Ishikawa (cell line): ENCODE data around the gene DNAJC18.

ENCODE experiments used
- CEBPB ChIP-seq: IDR thresholded peaks from 2 replicates; pipeline ENCODE4 v1.6.1; 2012
- CREB1 ChIP-seq: IDR thresholded peaks from 2 replicates; pipeline ENCODE4 v1.6.1; 2012; ENCODE audit warnings: low read depth
- EGR1 ChIP-seq: IDR thresholded peaks from 2 replicates; pipeline ENCODE4 v1.6.1; 2012
- EP300 ChIP-seq: IDR thresholded peaks from 2 replicates; pipeline ENCODE4 v1.6.1; 2012; ENCODE audit warnings: borderline replicate concordance
- FOXM1 ChIP-seq: IDR thresholded peaks from 2 replicates; pipeline ENCODE4 v1.6.1; 2012; ENCODE audit warnings: low read depth, borderline replicate concordance
- NFIC ChIP-seq: IDR thresholded peaks from 2 replicates; pipeline ENCODE4 v1.6.1; 2012
- RAD21 ChIP-seq: IDR thresholded peaks from 2 replicates; pipeline ENCODE4 v1.6.1; 2012; ENCODE audit warnings: low read depth
- TAF1 ChIP-seq: IDR thresholded peaks from 2 replicates; pipeline ENCODE4 v1.6.1; 2012; ENCODE audit warnings: low read depth, mild to moderate bottlenecking
- TCF12 ChIP-seq: IDR thresholded peaks from 2 replicates; pipeline ENCODE4 v1.6.1; 2012; ENCODE audit warnings: low read depth
- TEAD4 ChIP-seq: IDR thresholded peaks from 2 replicates; pipeline ENCODE4 v1.6.1; 2012
- YY1 ChIP-seq: IDR thresholded peaks from 2 replicates; pipeline ENCODE4 v1.6.1; 2012; ENCODE audit warnings: low read depth
- ZBTB7A ChIP-seq: IDR thresholded peaks from 2 replicates; pipeline ENCODE4 v1.6.1; 2012; ENCODE audit warnings: low read depth
- TF ChIP-seq, protein P1 (sequence below): IDR thresholded peaks from 2 replicates; pipeline ENCODE4 v1.6.1; 2012
- TF ChIP-seq, protein P2 (sequence below): IDR thresholded peaks from 2 replicates; pipeline ENCODE4 v1.6.1; 2012
- TF ChIP-seq, protein P3 (sequence below): IDR thresholded peaks from 2 replicates; pipeline ENCODE4 v1.6.1; 2012; ENCODE audit warnings: low read depth, mild to moderate bottlenecking

Gene DNAJC18

DNA sequence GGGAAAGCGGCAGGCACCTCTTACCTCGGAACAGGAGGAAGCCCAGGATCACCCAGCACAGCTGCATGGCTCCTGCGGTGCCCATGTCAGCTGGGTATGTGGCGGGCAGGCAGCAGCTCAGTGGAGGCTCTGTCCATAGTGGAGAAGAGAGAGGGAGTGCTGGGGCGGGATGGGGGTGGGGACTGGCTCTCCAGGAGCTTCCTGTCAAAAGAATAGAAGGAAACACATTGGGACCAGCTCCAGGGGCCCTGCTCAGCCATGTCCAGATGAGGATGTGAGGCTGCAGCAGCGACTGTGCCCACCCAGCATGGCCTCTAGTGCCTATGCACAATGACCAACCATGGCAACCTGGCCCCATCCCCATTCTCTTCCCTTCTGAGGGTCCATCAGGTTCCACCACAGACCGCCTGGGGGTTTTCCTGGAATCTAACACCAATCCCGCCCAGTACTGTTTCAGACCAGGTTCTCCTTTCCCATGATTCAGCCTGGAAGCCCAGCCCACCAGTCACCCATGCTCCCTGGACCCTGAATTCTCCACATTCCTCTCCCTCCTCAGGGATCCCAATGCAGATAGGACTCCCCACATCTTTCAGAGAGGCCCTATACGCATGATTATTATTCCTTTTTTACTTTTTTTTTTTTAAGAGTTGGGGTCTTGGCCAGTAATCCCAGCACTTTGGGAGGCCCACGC, 23.4 kb upstream of the DNAJC18 start, which contains the start of gene ECSCR:
ECSCR (minus strand) TSS at position 158 of the 691 bp plus-strand sequence; CDS start at position 85, 73 bp downstream.
- TF ChIP-seq, protein P1, sequence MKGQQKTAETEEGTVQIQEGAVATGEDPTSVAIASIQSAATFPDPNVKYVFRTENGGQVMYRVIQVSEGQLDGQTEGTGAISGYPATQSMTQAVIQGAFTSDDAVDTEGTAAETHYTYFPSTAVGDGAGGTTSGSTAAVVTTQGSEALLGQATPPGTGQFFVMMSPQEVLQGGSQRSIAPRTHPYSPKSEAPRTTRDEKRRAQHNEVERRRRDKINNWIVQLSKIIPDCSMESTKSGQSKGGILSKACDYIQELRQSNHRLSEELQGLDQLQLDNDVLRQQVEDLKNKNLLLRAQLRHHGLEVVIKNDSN = no peak
- TF ChIP-seq RAD21 (no peak), TAF1 (no peak), FOXM1 (no peak), CREB1 (no peak), NFIC (0 out of 2 replicates have a peak, but pooled peaks have one; percentile 15), EGR1 (no peak), EP300 (no peak), TEAD4 (peak; percentile 41; the same call in 1 of the 2 replicates), TCF12 (peak; percentile 33; the same call in 1 of the 2 replicates)

DNA sequence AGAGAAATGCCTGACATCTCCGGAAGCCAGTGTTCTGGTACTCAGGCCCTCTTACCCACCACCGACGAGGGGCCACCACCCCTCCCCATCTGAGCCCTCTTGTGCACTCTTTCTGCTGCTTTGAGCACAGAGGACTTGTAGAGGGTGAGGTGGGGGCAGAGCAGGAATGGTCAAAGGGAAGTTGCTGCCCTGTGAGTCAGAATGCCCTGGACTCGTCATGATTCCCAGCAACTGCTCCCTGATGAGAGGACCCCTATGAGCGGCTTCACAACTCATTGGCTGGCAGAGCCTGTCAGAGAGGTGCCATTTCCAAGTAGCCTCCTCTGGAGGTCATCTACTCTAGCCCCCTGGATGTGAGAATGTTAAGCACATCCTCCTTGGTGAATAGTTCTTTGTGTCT, 22.4 kb upstream of the DNAJC18 start:
- no peak for TF ChIP-seq CEBPB
- no peak for TF ChIP-seq TAF1
- TF ChIP-seq TCF12 = no peak
- TF ChIP-seq RAD21 = no peak
- TF ChIP-seq, protein P1 = no peak
- no peak for TF ChIP-seq ZBTB7A
- no peak for TF ChIP-seq NFIC
- TF ChIP-seq EGR1 = no peak
- TF ChIP-seq CREB1 = no peak
- TF ChIP-seq, protein P2, sequence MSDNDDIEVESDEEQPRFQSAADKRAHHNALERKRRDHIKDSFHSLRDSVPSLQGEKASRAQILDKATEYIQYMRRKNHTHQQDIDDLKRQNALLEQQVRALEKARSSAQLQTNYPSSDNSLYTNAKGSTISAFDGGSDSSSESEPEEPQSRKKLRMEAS = no peak
- no peak for TF ChIP-seq EP300
- no peak for TF ChIP-seq YY1
- TF ChIP-seq FOXM1 = no peak
- TF ChIP-seq, protein P3, sequence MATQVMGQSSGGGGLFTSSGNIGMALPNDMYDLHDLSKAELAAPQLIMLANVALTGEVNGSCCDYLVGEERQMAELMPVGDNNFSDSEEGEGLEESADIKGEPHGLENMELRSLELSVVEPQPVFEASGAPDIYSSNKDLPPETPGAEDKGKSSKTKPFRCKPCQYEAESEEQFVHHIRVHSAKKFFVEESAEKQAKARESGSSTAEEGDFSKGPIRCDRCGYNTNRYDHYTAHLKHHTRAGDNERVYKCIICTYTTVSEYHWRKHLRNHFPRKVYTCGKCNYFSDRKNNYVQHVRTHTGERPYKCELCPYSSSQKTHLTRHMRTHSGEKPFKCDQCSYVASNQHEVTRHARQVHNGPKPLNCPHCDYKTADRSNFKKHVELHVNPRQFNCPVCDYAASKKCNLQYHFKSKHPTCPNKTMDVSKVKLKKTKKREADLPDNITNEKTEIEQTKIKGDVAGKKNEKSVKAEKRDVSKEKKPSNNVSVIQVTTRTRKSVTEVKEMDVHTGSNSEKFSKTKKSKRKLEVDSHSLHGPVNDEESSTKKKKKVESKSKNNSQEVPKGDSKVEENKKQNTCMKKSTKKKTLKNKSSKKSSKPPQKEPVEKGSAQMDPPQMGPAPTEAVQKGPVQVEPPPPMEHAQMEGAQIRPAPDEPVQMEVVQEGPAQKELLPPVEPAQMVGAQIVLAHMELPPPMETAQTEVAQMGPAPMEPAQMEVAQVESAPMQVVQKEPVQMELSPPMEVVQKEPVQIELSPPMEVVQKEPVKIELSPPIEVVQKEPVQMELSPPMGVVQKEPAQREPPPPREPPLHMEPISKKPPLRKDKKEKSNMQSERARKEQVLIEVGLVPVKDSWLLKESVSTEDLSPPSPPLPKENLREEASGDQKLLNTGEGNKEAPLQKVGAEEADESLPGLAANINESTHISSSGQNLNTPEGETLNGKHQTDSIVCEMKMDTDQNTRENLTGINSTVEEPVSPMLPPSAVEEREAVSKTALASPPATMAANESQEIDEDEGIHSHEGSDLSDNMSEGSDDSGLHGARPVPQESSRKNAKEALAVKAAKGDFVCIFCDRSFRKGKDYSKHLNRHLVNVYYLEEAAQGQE = no peak
- no peak for TF ChIP-seq TEAD4

DNA sequence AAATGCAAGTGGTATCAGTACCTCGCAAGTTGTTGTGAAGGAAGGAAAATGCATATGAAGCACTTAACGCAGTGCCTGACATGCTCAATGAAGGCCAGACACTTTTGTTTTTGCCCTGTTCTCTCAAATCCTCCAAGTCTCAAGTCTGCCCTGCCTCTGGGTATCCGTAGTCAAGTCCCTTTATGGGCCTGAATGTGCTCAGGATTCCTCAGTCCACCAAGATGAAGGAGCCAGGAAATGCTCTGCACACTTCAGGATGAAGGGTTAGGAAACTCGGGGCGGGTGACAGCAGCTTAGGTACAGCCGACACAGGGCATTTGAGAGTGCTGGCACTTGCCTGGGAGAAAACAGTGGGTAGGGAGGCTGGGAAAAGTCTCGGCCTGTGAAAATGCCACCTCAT, 21.9 kb upstream of the DNAJC18 start:
- no peak for TF ChIP-seq RAD21
- no peak for TF ChIP-seq TEAD4
- TF ChIP-seq, protein P1 = no peak
- TF ChIP-seq TCF12 = no peak
- no peak for TF ChIP-seq CEBPB
- no peak for TF ChIP-seq FOXM1
- TF ChIP-seq NFIC = no peak
- TF ChIP-seq, protein P2 = no peak

DNA sequence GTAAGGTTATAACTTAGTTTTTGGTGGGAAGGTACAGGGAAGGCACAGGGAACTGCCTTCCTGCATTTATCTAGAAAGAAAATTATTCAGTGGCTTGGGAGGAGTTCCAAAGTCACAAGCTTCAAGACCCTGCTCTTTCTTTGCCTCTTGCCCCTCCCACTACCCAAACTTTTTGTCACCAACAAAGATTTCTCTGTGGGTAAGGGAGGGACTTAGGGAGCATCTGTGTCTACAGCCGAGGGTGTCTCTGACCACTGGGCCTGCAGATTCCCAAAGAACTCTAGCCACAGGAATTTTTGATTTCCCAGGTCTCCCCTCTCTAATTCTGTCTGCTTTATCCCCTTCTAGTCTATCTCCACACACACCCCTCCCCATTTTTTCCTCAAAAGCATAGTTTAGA, 21.1 kb upstream of the DNAJC18 start:
- TF ChIP-seq RAD21 (no peak), TEAD4 (no peak), NFIC (no peak), FOXM1 (no peak)

DNA sequence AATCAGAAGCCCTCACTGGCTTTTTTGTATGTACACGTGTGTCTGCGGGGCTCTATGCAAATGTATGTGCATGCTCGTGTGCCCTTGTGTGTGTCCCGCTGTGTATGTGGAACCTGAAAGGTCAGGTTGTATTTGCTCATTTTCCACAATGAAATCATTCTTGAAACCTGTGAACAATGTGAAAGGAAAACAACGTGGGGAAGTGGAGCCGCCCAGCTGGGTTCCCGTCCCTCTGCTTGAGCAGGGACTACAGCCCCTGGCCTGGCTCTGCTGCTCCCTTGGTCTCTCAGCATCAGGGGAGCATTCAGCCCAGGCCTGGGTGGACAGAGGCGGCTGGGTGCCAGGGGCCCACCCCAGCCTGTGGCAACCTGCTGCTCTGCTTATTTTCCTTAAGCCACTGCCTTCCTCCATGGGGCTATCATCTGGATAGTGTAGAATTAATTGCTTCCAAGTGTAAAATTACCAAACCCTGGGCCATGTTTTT, 20.2 kb upstream of the DNAJC18 start:
- no peak for TF ChIP-seq CREB1
- no peak for TF ChIP-seq EP300
- no peak for TF ChIP-seq ZBTB7A
- TF ChIP-seq, protein P3 = no peak
